Measurements from ENCODE around the gene ARHGEF19. TPM values are rescaled to one million over a fixed set of nuclear protein-coding genes. Genes with fewer than 3 reads are reported as not detected.
A peak's percentile ranks its signal among the peaks of the same experiment; 100 is the strongest.

The ARHGEF19 gene
- total RNA-seq, 1 experiment from 2014 or later: 21.6 TPM

- ATAC-seq (no peak), DNase-seq (ENCODE audit: low read depth, low spot score) (no peak)
- BruUV-seq (replicated peaks): no TSS peak
- no peaks in the 10 kb centered on the region for H3K27me3 ChIP-seq (ENCODE audit: control insufficient read depth, insufficient read depth, low read length)
- no peak overlapping the region for H3K4me3 ChIP-seq (ENCODE audit: low read depth in 2 of 2, low read length in 2 of 2)
- intact Hi-C loops (cut with micrococcal nuclease; ENCODE audit: unreplicated experiment) (no loop called here), in situ Hi-C loops (cut with HindIII; ENCODE audit: low pct_unique_long_range_greater_than_20kb, low sequenced_read_pairs) (no loop called here)
- H3K9me3 ChIP-seq (ENCODE audit: control insufficient read depth, insufficient read depth, low read depth, low read length): no peaks in the 10 kb centered on the region
- 0 out of 2 replicates have a peak, but pooled peaks cover 5% of the 10 kb centered on the region for H3K4me1 ChIP-seq (ENCODE audit: control insufficient read depth, insufficient read depth, low read length)
- ChIA-PET POLR2A (interaction anchor here (0.6 kb wide), 1 partner anchor 19 kb away, joined by 3 read pairs; no protein-coding TSS in a partner anchor), CTCF (no interaction called here)
- H3K36me3 ChIP-seq (ENCODE audit: control insufficient read depth, insufficient read depth, low read length): no peaks in the 10 kb centered on the region
- TF ChIP-seq SIN3A (IDR thresholded peaks at IDR 0.05; ENCODE audit: borderline replicate concordance, insufficient read depth, low read depth, low read length): no peak
- no peak for TF ChIP-seq CTCF (IDR thresholded peaks at IDR 0.05)
- no peak for TF ChIP-seq TCF7L2 (IDR thresholded peaks at IDR 0.05; ENCODE audit: low read depth, low read length)
- no peak for TF ChIP-seq POLR2AphosphoS5 (IDR thresholded peaks at IDR 0.05; ENCODE audit: low read depth, low read length)
- TF ChIP-seq REST (IDR thresholded peaks at IDR 0.05; ENCODE audit: insufficient read depth in 1 of 2, low read depth in 2 of 2, low read length in 1 of 2): no peak
- no peak overlapping the region for H3K27ac ChIP-seq (ENCODE audit: low read length)
These were observed 6.2 kb upstream of the ARHGEF19 start for GRCh38 chr1:16218674-16219071.

GRCh38 chr1:16218014-16218673 lies 5.7 kb upstream of the ARHGEF19 start:
- DNase-seq (ENCODE audit: low read depth, low spot score): no peak
- no peak for ATAC-seq
- POLR2A ChIA-PET: interaction anchor here (0.6 kb wide), 1 partner anchor 20 kb away, joined by 3 read pairs; no protein-coding TSS in a partner anchor
- Histone ChIP-seq H3K4me1 (ENCODE audit: control insufficient read depth, insufficient read depth, low read length) (0 out of 2 replicates have a peak, but pooled peaks cover 5% of the 10 kb centered on the region), H3K27me3 (ENCODE audit: control insufficient read depth, insufficient read depth, low read length) (no peaks in the 10 kb centered on the region), H3K4me3 (ENCODE audit: low read depth in 2 of 2, low read length in 2 of 2) (peak overlapping the region; percentile 48 to 83; a peak in 2 of 4 replicates), H3K9me3 (ENCODE audit: control insufficient read depth, insufficient read depth, low read depth, low read length) (no peaks in the 10 kb centered on the region), H3K36me3 (ENCODE audit: control insufficient read depth, insufficient read depth, low read length) (no peaks in the 10 kb centered on the region), H3K27ac (ENCODE audit: low read length) (0 out of 2 replicates have a peak overlapping the region, but pooled peaks have one; percentile 19)
- intact Hi-C loops (cut with micrococcal nuclease; ENCODE audit: unreplicated experiment): no loop called here
- CTCF ChIA-PET: no interaction called here
- no peak for TF ChIP-seq POLR2AphosphoS5 (IDR thresholded peaks at IDR 0.05; ENCODE audit: low read depth, low read length)
- TF ChIP-seq REST (IDR thresholded peaks at IDR 0.05; ENCODE audit: insufficient read depth in 1 of 2, low read depth in 2 of 2, low read length in 1 of 2): no peak
- no peak for TF ChIP-seq CTCF (IDR thresholded peaks at IDR 0.05)
- no peak for TF ChIP-seq TCF7L2 (IDR thresholded peaks at IDR 0.05; ENCODE audit: low read depth, low read length)
- TF ChIP-seq SIN3A (IDR thresholded peaks at IDR 0.05; ENCODE audit: borderline replicate concordance, insufficient read depth, low read depth, low read length): no peak
- in situ Hi-C loops (cut with HindIII; ENCODE audit: low pct_unique_long_range_greater_than_20kb, low sequenced_read_pairs): no loop called here
- BruUV-seq (replicated peaks): no TSS peak

All from Panc1 (cell line).